Fibroblast of the conjunctiva (primary cell): ENCODE data around the gene SHISA9.

Source experiments
- DNase-seq: peaks from one replicate; pipeline ENCODE4 v3.0.0-alpha.2; 2010; ENCODE audit warnings: low read depth

The SHISA9 gene

DNA sequence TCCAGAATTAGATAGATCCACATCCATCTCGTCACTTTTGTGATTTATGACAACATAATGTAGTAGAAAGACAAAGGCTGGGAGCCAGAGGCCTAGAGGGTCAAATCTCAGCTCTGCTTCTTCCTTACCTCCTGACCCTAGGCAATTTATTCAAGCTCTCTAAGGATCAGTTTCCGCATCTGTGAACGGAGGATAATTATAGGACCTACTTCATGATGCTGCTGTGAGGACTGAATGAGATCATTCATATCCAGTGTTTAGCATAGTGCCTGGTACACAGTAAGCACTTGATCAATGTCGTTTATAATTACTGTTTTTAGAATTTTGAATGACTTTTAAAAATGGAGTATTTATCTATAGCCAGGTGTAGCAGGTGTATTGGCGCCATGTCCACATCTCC, 128.4 kb downstream of the SHISA9 start:
- no peak for DNase-seq

- DNase-seq = no peak
Observed at GRCh38 chr16:13030769-13031168, 129.4 kb downstream of the SHISA9 start.

- DNase-seq = no peak
Observed at GRCh38 chr16:13032911-13033310, 131.5 kb downstream of the SHISA9 start.

- DNase-seq = no peak
Observed at GRCh38 chr16:13036600-13036999, 135.2 kb downstream of the SHISA9 start.

DNA sequence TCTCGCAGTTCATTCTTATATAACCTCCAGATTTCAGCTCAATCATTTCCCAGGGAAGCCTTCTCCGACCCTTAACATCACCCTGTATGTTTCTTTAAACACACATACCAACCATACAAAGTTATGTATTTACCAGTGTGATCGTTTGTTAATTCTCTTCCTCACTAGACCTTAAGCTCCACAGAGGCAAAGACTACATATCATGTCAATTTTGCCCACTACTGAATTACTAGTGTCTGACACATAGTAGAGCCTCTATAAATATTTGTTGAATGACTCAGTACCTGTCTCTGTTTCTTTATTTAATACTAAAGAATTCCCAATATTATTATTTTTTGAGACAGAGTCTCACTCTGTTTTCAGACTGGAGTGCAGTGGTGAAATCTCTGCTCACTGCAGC, 137.2 kb downstream of the SHISA9 start:
- no peak for DNase-seq

DNA sequence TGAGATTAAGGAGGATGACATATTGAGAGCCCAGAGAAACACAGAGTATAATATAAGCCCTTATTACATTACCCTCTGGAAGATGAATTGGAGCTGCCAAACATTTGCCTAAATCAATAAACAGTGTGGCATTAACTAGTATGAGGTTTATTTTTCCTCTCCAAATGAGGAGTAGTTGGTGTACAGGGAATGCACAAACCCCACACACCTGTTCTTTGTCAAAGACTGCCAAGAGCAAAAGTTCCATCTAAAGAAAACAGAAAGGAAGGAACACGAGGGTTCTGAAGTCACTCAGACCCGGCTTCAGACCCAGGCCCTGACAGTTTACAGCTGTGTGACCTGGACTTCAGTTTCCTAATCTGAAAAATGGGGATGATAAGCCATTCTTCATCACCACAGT, 138.1 kb downstream of the SHISA9 start:
- DNase-seq = no peak

- DNase-seq = no peak
Observed at GRCh38 chr16:13041180-13041579, 139.8 kb downstream of the SHISA9 start.

DNA sequence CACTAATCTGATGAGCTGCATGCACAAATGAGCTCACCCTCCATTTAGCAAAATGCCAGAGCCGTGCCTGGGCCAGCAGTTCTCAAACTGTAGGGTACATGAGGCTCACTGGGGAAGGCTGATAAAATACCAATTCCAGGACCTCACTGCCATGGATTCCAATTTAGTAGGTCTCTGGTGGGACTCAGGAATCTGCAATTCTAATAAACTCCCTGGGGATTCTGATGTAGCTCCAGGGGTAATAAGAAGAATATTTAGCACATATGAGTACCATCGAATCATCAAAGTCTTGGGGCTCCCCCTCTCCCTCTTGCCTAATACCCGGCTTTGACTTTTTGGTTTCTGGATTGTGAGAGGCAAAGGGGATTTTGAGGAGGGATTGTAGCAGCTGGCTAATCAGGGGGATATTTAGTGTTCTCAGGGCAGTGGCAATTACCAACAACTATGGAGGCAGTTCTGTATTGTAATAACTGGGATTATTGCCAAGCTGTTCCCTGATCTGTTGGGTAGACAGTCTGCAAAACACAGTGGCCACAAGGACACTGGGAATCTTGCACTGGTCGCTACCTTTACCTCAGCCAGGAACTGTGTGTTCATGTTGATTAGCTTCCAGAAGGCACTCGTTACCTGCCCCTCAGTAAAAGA, 140.4 kb downstream of the SHISA9 start:
- DNase-seq = no peak

DNA sequence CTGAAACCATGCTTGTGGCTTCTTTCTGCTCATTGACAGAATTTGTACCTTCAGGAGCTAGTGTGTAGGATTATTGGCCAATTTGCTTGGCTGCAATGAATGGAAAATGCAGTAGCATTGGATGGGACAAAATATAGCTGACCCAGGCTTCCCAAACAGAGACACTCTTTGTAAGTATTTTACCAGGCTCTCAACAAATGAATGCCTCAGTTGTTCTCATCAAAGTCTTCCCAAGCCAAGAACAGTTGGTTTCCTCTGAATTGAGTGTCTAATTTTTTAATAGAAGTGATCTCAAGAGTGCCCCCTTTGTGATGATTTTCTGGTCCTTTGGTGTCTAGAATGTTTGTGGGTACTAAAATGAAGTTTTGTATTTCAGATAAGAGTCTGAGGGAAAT, 140.9 kb downstream of the SHISA9 start:
- DNase-seq = no peak

DNA sequence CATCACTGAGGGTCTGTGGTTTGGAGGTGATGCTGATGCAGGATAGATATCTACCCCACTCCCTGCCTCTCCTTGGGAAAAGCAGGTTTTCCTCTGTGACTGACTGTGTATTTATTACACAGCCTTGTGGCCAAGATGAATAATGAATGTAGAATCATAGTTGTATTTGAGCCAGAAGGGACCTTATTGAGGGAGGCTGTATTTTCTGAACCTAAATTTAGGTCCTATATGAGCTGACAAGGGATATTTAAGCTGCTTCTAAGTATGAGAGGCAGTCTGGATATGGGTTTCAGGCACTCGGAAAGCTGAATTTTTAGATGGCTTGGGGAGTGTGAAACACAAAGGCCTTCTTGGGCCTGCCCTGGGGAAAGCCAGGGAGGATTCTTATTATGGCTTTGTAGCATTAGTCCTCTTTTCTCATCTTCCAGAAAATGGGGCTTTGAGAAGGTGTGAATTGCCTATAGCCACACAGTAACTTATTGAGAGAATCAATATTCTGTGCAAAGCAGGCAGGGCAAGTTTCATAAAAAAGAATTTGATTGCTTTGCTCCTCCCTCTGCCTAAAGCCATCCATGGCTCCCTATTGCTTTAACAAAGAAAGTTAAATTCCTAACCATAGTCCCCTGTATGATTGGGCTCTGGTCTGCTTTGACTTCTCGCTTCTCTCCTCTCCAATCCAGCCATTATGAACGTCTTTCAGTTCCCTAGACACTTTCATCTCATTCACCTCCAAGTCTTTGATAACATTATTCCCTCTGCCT, 144.8 kb downstream of the SHISA9 start:
- no peak for DNase-seq

DNA sequence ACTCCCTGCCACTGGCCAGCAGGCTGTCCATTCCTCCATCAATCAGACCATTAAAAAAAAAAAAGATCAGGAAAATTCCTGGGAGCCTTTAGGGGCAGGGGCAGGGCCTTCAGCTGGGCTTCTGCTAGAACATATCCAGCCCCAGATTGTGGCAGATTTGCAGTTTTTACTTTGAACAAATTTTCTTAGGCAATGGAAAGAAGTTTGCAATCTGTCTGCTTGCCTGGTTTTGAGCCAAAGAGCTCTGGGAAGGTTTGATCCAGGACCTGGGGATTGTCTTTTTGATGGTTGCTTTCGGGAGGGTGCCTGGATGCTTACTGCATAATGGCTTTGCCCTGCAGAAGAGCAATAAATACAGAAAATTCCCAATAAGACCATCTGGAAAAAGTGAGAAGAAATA, 145.9 kb downstream of the SHISA9 start:
- DNase-seq = no peak

- no peak for DNase-seq
Observed at GRCh38 chr16:13049688-13050087, 148.3 kb downstream of the SHISA9 start.

DNA sequence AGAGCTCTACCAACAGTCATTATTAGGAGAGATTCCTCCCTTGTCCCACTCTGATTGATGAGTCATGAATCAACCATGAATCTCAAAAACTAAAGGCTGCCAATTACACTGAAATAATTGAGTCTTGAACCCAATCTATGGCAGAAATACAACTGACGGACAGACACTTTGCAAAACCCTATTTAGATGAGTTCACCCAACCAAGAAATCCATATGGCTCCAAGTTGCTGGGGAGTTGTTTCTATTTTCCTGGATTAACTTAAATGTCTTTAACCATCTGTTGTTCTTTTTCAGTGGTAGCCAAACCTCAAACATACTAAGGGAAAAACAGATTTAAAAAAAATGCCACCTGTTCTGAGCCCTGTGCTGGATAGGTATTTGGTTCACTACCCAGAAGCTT, 151.0 kb downstream of the SHISA9 start:
- DNase-seq = no peak

DNA sequence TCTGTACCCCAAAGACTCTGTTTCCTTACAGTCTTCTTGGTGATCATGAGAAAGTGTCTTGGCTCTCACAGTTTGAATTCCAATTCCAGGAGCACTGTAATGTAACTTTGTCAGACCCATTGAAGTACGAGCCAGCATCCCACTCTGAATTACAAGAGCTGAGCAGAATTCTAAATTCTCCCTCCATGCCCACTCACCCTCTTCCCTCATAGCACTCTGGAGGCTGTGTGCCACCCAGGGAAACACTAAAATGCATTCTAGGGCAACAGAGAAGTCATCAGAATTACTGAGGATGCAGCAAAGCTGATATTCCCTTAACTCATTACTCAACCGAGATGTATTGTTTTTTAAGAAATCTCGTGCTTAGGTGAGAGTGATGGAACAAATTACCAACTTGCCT, 154.1 kb downstream of the SHISA9 start:
- DNase-seq = no peak

DNA sequence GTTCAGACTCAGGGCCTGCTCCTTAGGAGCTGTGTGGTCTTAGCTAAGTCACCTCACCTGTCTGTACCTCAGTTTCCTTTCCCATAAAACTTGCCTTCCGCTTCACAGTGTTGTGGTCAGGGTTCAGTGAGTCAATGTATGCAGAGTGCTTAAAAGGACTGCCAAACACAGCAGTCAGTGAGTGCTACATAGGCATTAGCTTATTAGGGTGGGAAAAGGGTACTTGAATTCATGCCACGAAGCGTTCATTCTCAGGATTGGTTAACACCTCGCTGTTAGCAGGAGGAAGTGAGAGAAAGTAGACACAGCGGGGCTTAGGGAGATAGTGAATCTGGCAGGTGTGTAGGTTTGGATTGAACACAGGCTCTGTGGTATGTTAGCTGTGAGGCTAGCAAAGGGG, 155.2 kb downstream of the SHISA9 start:
- no peak for DNase-seq

GRCh38 chr16:13060932-13061331, 159.5 kb downstream of the SHISA9 start:
- no peak for DNase-seq

DNA sequence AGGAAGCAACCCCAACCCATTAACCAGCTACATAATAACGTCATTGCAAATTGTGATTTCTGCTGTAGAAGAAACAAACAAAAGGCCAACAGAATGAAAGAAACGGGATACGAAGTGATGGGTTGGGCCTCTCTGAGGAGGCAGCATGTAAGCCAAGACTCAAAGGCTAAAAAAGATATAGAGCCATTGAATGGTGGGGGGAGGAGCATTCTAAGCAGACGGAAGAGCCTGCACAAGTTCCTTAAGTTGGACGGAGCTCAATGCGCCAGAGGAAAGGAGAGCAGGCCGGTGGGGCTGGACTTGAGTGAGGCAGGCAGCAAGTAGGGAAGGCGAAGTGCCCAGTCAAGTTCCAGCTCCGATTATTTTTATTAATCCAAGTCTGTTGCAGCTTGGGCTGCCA, 160.3 kb downstream of the SHISA9 start:
- no peak for DNase-seq

GRCh38 chr16:13062219-13062618, 160.8 kb downstream of the SHISA9 start:
- DNase-seq = no peak

GRCh38 chr16:13063457-13063856, 162.1 kb downstream of the SHISA9 start:
- DNase-seq = no peak

DNA sequence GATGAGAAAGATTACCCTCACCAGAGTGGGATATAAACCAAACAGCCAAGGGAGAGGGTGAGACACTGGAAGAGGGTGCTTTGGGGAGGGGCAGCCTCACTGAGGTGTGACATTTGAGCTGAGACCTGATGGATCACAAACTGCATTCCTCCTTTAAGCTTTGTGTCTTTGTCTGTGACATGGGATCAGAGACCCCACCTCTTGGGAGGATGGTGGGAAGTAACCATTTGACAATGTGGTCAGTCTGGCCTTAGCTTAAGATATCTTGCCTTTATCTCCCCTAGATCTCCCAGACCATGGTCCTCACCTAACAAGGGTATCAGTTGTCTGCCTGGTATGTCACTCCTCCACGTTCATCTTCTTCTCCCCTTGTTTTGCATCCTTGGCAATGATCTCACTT, 163.4 kb downstream of the SHISA9 start:
- no peak for DNase-seq

DNA sequence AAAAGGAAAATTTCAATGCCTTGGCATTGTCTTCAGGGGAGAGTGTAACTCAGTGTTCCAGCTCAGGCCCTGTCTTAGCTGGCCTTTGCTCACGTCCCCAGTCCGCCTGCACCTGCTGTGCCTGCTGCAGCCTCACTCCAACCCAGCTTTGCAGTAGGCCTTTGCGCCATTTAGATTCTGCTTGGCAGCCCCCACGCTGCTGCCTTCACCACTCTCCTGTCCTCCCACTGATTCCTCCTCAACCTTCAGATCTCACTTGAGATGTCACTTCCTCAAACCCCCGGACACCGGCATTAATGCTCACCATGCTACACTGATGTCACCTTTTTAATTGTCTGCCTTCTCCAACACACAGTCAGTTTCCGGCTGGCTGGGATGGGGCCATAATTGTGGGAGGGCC, 166.2 kb downstream of the SHISA9 start:
- no peak for DNase-seq

DNA sequence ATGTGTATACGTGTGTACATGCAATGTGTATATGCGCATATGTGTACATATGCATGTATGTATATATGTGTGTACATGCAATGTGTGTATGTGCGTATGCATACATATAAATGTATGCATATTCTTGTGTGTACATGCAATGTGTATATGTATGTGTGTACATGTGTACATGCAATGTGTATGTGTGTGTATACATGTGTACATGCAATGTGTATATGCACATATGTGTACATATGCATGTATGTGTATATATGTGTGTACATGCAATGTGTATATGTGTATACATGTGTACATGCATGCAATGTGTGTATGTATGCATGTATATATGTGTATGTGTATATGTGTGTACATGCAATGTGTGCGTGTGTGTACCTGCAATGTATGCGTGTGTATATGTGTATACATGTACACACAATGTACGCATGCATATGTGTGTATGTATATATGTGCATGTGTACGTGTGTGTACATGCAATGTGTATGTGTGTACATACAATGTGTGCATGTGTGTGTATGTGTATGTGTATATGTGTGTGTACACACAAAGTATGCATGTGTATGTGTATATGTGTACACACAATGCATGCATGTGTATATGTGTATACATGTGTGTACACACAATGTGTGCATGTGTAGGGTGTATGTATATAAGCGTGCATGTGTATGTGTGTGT, 167.7 kb downstream of the SHISA9 start:
- DNase-seq = no peak

DNA sequence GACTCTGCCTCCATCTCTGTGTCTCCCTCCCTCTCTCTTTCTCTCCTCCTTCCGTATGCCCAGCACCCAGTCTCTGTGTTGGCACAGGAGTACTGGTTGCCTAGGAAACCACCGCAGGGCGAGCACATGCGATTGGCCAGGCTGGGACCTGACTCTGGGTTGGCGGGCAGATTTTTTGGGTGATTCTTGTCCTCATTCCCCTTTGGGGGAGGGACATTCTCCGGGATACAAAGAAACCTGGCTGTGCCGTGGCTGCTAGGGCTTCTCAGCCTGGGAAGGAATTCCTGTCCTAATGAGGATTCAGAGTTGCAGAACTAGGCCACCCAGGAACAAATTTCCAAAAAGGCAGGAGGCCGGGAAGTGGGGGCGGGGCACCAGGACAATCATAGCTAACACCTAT, 168.9 kb downstream of the SHISA9 start:
- no peak for DNase-seq
